ENCODE results near the gene CCN5.

Gene CCN5

GRCh38 chr20:44728801-44729443 lies 13.8 kb downstream of the CCN5 start:
- H3K79me2 ChIP-seq (ENCODE audit: insufficient read depth, low read length), result no peaks in the 10 kb centered on the region
- H3K9me3 ChIP-seq (ENCODE audit: insufficient read depth, low read length), result no peaks in the 10 kb centered on the region
- no peaks in the 10 kb centered on the region for H3F3A ChIP-seq (ENCODE audit: insufficient read depth)
- H3K4me3 ChIP-seq (ENCODE audit: insufficient read depth, low read length, poor library complexity, severe bottlenecking), result no peak overlapping the region
- H4K20me1 ChIP-seq (ENCODE audit: low read depth, low read length), result no peaks in the 10 kb centered on the region
- H3K27ac ChIP-seq (ENCODE audit: low read depth, low read length), result no peak overlapping the region
- H3K36me3 ChIP-seq (ENCODE audit: low read length), result no peaks in the 10 kb centered on the region
- no peak overlapping the region for H3K9ac ChIP-seq (ENCODE audit: low read length)
- H3K9me2 ChIP-seq (replicated peaks; ENCODE audit: insufficient read depth, low read length), result no peaks in the 10 kb centered on the region
- no peak overlapping the region for H2AFZ ChIP-seq (ENCODE audit: low read depth, low read length, severe bottlenecking)
- no peaks in the 10 kb centered on the region for H3K27me3 ChIP-seq (ENCODE audit: low read length)
- TF ChIP-seq EZH2phosphoT487 (conservative IDR thresholded peaks at IDR 0.05; ENCODE audit: low read length), result no peak
- TF ChIP-seq, protein P1, sequence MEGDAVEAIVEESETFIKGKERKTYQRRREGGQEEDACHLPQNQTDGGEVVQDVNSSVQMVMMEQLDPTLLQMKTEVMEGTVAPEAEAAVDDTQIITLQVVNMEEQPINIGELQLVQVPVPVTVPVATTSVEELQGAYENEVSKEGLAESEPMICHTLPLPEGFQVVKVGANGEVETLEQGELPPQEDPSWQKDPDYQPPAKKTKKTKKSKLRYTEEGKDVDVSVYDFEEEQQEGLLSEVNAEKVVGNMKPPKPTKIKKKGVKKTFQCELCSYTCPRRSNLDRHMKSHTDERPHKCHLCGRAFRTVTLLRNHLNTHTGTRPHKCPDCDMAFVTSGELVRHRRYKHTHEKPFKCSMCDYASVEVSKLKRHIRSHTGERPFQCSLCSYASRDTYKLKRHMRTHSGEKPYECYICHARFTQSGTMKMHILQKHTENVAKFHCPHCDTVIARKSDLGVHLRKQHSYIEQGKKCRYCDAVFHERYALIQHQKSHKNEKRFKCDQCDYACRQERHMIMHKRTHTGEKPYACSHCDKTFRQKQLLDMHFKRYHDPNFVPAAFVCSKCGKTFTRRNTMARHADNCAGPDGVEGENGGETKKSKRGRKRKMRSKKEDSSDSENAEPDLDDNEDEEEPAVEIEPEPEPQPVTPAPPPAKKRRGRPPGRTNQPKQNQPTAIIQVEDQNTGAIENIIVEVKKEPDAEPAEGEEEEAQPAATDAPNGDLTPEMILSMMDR (IDR thresholded peaks at IDR 0.05; ENCODE audit: insufficient read depth, low read length, poor library complexity, severe bottlenecking), result no peak
- no peak overlapping the region for H3K4me2 ChIP-seq (ENCODE audit: low read depth, low read length, poor library complexity, severe bottlenecking)

DNA sequence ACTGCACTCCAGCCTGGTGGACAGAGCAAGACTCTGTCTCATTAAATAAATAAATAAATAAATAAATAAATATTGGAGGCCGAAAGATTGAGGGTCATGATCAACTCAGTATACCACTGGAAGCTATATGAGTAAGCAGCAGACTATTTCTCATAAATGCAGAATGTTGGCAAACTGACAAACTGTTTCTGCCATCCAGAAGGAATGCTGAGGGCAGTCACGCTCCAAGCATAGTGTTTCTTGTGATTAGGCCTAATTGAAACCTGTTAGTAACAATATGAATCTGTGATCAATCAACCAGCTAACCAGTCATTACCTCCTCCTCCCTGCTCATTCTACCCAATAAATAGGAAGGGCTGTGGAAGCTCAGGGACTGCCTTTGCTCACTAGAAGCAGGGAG lies 15.3 kb downstream of the CCN5 start:
- Histone ChIP-seq H2AFZ (ENCODE audit: low read depth, low read length, severe bottlenecking) (no peak overlapping the region), H3K9ac (ENCODE audit: low read length) (no peak overlapping the region), H3K27me3 (ENCODE audit: low read length) (no peaks in the 10 kb centered on the region), H3K36me3 (ENCODE audit: low read length) (no peaks in the 10 kb centered on the region), H4K20me1 (ENCODE audit: low read depth, low read length) (no peaks in the 10 kb centered on the region), H3K9me2 (replicated peaks; ENCODE audit: insufficient read depth, low read length) (no peaks in the 10 kb centered on the region), H3K9me3 (ENCODE audit: insufficient read depth, low read length) (no peaks in the 10 kb centered on the region), H3F3A (ENCODE audit: insufficient read depth) (no peaks in the 10 kb centered on the region), H3K79me2 (ENCODE audit: insufficient read depth, low read length) (no peaks in the 10 kb centered on the region), H3K4me2 (ENCODE audit: low read depth, low read length, poor library complexity, severe bottlenecking) (no peak overlapping the region), H3K27ac (ENCODE audit: low read depth, low read length) (no peak overlapping the region), H3K4me3 (ENCODE audit: insufficient read depth, low read length, poor library complexity, severe bottlenecking) (no peak overlapping the region)
- TF ChIP-seq EZH2phosphoT487 (conservative IDR thresholded peaks at IDR 0.05; ENCODE audit: low read length), result no peak
- TF ChIP-seq, protein P1 (IDR thresholded peaks at IDR 0.05; ENCODE audit: insufficient read depth, low read length, poor library complexity, severe bottlenecking), result no peak

DNA sequence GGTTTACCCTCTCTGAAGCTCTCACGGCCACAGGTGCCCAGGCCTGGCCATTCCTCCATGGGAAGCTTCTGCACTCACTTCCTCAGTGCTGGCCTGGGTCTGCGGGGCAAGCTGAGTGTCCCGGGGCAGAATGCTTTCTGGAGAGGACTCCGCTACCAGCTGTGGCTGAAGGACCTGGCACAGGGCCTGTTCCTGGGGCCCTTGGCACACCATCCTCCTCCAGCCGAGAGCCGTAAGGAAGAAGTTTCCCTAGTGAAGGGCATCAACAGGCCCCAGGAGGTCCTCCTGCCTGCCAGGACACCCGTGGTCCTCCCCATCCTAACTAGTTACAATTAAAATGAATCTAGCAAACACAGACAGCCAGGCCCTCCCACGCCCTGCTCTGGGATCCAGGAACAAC lies 16.5 kb downstream of the CCN5 start:
- Histone ChIP-seq H3K36me3 (ENCODE audit: low read length) (no peaks in the 10 kb centered on the region), H3F3A (ENCODE audit: insufficient read depth) (no peaks in the 10 kb centered on the region), H3K9me2 (replicated peaks; ENCODE audit: insufficient read depth, low read length) (no peaks in the 10 kb centered on the region), H3K4me3 (ENCODE audit: insufficient read depth, low read length, poor library complexity, severe bottlenecking) (no peak overlapping the region), H3K79me2 (ENCODE audit: insufficient read depth, low read length) (no peaks in the 10 kb centered on the region), H3K9me3 (ENCODE audit: insufficient read depth, low read length) (no peaks in the 10 kb centered on the region), H2AFZ (ENCODE audit: low read depth, low read length, severe bottlenecking) (no peak overlapping the region), H3K27me3 (ENCODE audit: low read length) (no peaks in the 10 kb centered on the region), H3K27ac (ENCODE audit: low read depth, low read length) (no peak overlapping the region), H4K20me1 (ENCODE audit: low read depth, low read length) (no peaks in the 10 kb centered on the region), H3K9ac (ENCODE audit: low read length) (no peak overlapping the region), H3K4me2 (ENCODE audit: low read depth, low read length, poor library complexity, severe bottlenecking) (no peak overlapping the region)
- TF ChIP-seq EZH2phosphoT487 (conservative IDR thresholded peaks at IDR 0.05; ENCODE audit: low read length), result no peak
- TF ChIP-seq, protein P1 (IDR thresholded peaks at IDR 0.05; ENCODE audit: insufficient read depth, low read length, poor library complexity, severe bottlenecking), result no peak
